ENCODE measurements around the gene SLC38A4. TPM values are rescaled to one million over a fixed set of nuclear protein-coding genes. Genes with fewer than 3 reads are reported as not detected.

The SLC38A4 gene
- total RNA-seq (2014; rRNA removed; shearing (Covaris generic); ENCODE audit: low replicate concordance): not detected in 2 replicates

- no peak for DNase-seq
- no peaks in the 10 kb centered on the region for H3K79me2 ChIP-seq (ENCODE audit: low read length)
- H3K9ac ChIP-seq (ENCODE audit: low read length): no peak within 1 kb of the TSS
- no peak within 1 kb of the TSS for H3K27ac ChIP-seq (ENCODE audit: low read length)
- H3K4me2 ChIP-seq (ENCODE audit: low read depth, low read length, poor library complexity, severe bottlenecking): no peak within 1 kb of the TSS
- H3K9me2 ChIP-seq (replicated peaks; ENCODE audit: insufficient read depth, low read length): no peaks in the 10 kb centered on the region
- H3K27me3 ChIP-seq (ENCODE audit: low read length): no peaks in the 10 kb centered on the region
- H3K9me3 ChIP-seq (ENCODE audit: low read length): no peaks in the 10 kb centered on the region
- H2AFZ ChIP-seq (ENCODE audit: low read length): no peak within 1 kb of the TSS
- no peaks in the 10 kb centered on the region for H4K20me1 ChIP-seq (ENCODE audit: insufficient read depth, low read depth, low read length)
- H3K4me1 ChIP-seq (ENCODE audit: low read length): no peaks in the 10 kb centered on the region
- no peak within 1 kb of the TSS for H3K4me3 ChIP-seq (ENCODE audit: low read length)
- H3K36me3 ChIP-seq (ENCODE audit: insufficient read depth, low read length): no peaks in the 10 kb centered on the region
These were observed at the start of gene SLC38A4 for GRCh38 chr12:46825591-46826414. TSS of gene SLC38A4 (minus strand) at chr12:46825997. CDS start at chr12:46793071, 32,926 bp downstream.

GRCh38 chr12:46875095-46875494 is 49.3 kb upstream of the SLC38A4 start:
- Histone ChIP-seq H2AFZ (ENCODE audit: low read length) (no peak overlapping the region), H3K9me3 (ENCODE audit: low read length) (no peaks in the 10 kb centered on the region), H3K4me3 (ENCODE audit: low read length) (no peak overlapping the region), H3K79me2 (ENCODE audit: low read length) (no peaks in the 10 kb centered on the region), H3K9ac (ENCODE audit: low read length) (no peak overlapping the region), H3K36me3 (ENCODE audit: insufficient read depth, low read length) (no peaks in the 10 kb centered on the region), H3K9me2 (replicated peaks; ENCODE audit: insufficient read depth, low read length) (no peaks in the 10 kb centered on the region), H3K27me3 (ENCODE audit: low read length) (no peaks in the 10 kb centered on the region), H4K20me1 (ENCODE audit: insufficient read depth, low read depth, low read length) (no peaks in the 10 kb centered on the region), H3K27ac (ENCODE audit: low read length) (no peak overlapping the region), H3K4me1 (ENCODE audit: low read length) (no peaks in the 10 kb centered on the region), H3K4me2 (ENCODE audit: low read depth, low read length, poor library complexity, severe bottlenecking) (no peak overlapping the region)
- DNase-seq: no peak

GRCh38 chr12:46874642-46875041 is 48.8 kb upstream of the SLC38A4 start:
- H3K4me3 ChIP-seq (ENCODE audit: low read length): no peak overlapping the region

GRCh38 chr12:46872135-46872534 is 46.3 kb upstream of the SLC38A4 start:
- Histone ChIP-seq H3K4me1 (ENCODE audit: low read length) (no peaks in the 10 kb centered on the region), H3K4me3 (ENCODE audit: low read length) (no peak overlapping the region), H3K27me3 (ENCODE audit: low read length) (no peaks in the 10 kb centered on the region), H3K9ac (ENCODE audit: low read length) (no peak overlapping the region), H4K20me1 (ENCODE audit: insufficient read depth, low read depth, low read length) (no peaks in the 10 kb centered on the region), H3K27ac (ENCODE audit: low read length) (no peak overlapping the region), H3K4me2 (ENCODE audit: low read depth, low read length, poor library complexity, severe bottlenecking) (no peak overlapping the region), H3K36me3 (ENCODE audit: insufficient read depth, low read length) (no peaks in the 10 kb centered on the region), H3K79me2 (ENCODE audit: low read length) (no peaks in the 10 kb centered on the region), H2AFZ (ENCODE audit: low read length) (no peak overlapping the region), H3K9me3 (ENCODE audit: low read length) (no peaks in the 10 kb centered on the region), H3K9me2 (replicated peaks; ENCODE audit: insufficient read depth, low read length) (no peaks in the 10 kb centered on the region)
- DNase-seq: no peak

More at GRCh38 chr12:46874642-46875041, 48.8 kb upstream of the SLC38A4 start:
- no peak overlapping the region for H3K9ac ChIP-seq (ENCODE audit: low read length)
- no peaks in the 10 kb centered on the region for H3K79me2 ChIP-seq (ENCODE audit: low read length)
- no peak overlapping the region for H2AFZ ChIP-seq (ENCODE audit: low read length)
- no peaks in the 10 kb centered on the region for H3K36me3 ChIP-seq (ENCODE audit: insufficient read depth, low read length)
- no peak overlapping the region for H3K4me2 ChIP-seq (ENCODE audit: low read depth, low read length, poor library complexity, severe bottlenecking)
- H3K9me2 ChIP-seq (replicated peaks; ENCODE audit: insufficient read depth, low read length): no peaks in the 10 kb centered on the region
- no peak overlapping the region for H3K27ac ChIP-seq (ENCODE audit: low read length)
- H3K27me3 ChIP-seq (ENCODE audit: low read length): no peaks in the 10 kb centered on the region
- H3K4me1 ChIP-seq (ENCODE audit: low read length): no peaks in the 10 kb centered on the region
- H4K20me1 ChIP-seq (ENCODE audit: insufficient read depth, low read depth, low read length): no peaks in the 10 kb centered on the region
- no peaks in the 10 kb centered on the region for H3K9me3 ChIP-seq (ENCODE audit: low read length)
- no peak for DNase-seq

- Histone ChIP-seq H3K9me2 (replicated peaks; ENCODE audit: insufficient read depth, low read length) (no peaks in the 10 kb centered on the region), H3K36me3 (ENCODE audit: insufficient read depth, low read length) (no peaks in the 10 kb centered on the region), H4K20me1 (ENCODE audit: insufficient read depth, low read depth, low read length) (no peaks in the 10 kb centered on the region), H3K9me3 (ENCODE audit: low read length) (no peaks in the 10 kb centered on the region), H3K9ac (ENCODE audit: low read length) (no peak overlapping the region), H3K4me3 (ENCODE audit: low read length) (no peak overlapping the region), H3K27me3 (ENCODE audit: low read length) (no peaks in the 10 kb centered on the region), H3K4me2 (ENCODE audit: low read depth, low read length, poor library complexity, severe bottlenecking) (no peak overlapping the region), H3K27ac (ENCODE audit: low read length) (no peak overlapping the region), H2AFZ (ENCODE audit: low read length) (no peak overlapping the region), H3K79me2 (ENCODE audit: low read length) (no peaks in the 10 kb centered on the region), H3K4me1 (ENCODE audit: low read length) (no peaks in the 10 kb centered on the region)
- DNase-seq: no peak
These were observed 39.5 kb upstream of the SLC38A4 start for GRCh38 chr12:46865311-46865710.

- H3K4me2 ChIP-seq (ENCODE audit: low read depth, low read length, poor library complexity, severe bottlenecking): no peak overlapping the region
- no peaks in the 10 kb centered on the region for H3K9me3 ChIP-seq (ENCODE audit: low read length)
- H3K27me3 ChIP-seq (ENCODE audit: low read length): no peaks in the 10 kb centered on the region
- no peak overlapping the region for H3K9ac ChIP-seq (ENCODE audit: low read length)
- H3K4me1 ChIP-seq (ENCODE audit: low read length): no peaks in the 10 kb centered on the region
- H3K79me2 ChIP-seq (ENCODE audit: low read length): no peaks in the 10 kb centered on the region
- H2AFZ ChIP-seq (ENCODE audit: low read length): no peak overlapping the region
- H3K4me3 ChIP-seq (ENCODE audit: low read length): no peak overlapping the region
- H3K27ac ChIP-seq (ENCODE audit: low read length): no peak overlapping the region
- no peak for DNase-seq
- H4K20me1 ChIP-seq (ENCODE audit: insufficient read depth, low read depth, low read length): no peaks in the 10 kb centered on the region
- H3K36me3 ChIP-seq (ENCODE audit: insufficient read depth, low read length): no peaks in the 10 kb centered on the region
- H3K9me2 ChIP-seq (replicated peaks; ENCODE audit: insufficient read depth, low read length): no peaks in the 10 kb centered on the region
These were observed 32.6 kb upstream of the SLC38A4 start for GRCh38 chr12:46858368-46858767.

GRCh38 chr12:46857486-46857885 is 31.7 kb upstream of the SLC38A4 start:
- Histone ChIP-seq H4K20me1 (ENCODE audit: insufficient read depth, low read depth, low read length) (no peaks in the 10 kb centered on the region), H3K79me2 (ENCODE audit: low read length) (no peaks in the 10 kb centered on the region), H3K4me2 (ENCODE audit: low read depth, low read length, poor library complexity, severe bottlenecking) (no peak overlapping the region), H3K4me1 (ENCODE audit: low read length) (no peaks in the 10 kb centered on the region), H2AFZ (ENCODE audit: low read length) (no peak overlapping the region), H3K4me3 (ENCODE audit: low read length) (no peak overlapping the region), H3K9ac (ENCODE audit: low read length) (no peak overlapping the region), H3K27ac (ENCODE audit: low read length) (no peak overlapping the region), H3K36me3 (ENCODE audit: insufficient read depth, low read length) (no peaks in the 10 kb centered on the region), H3K9me3 (ENCODE audit: low read length) (no peaks in the 10 kb centered on the region), H3K27me3 (ENCODE audit: low read length) (no peaks in the 10 kb centered on the region), H3K9me2 (replicated peaks; ENCODE audit: insufficient read depth, low read length) (no peaks in the 10 kb centered on the region)
- DNase-seq: no peak

- Histone ChIP-seq H3K9me3 (ENCODE audit: low read length) (no peaks in the 10 kb centered on the region), H3K36me3 (ENCODE audit: insufficient read depth, low read length) (no peaks in the 10 kb centered on the region), H3K27ac (ENCODE audit: low read length) (no peak overlapping the region), H3K4me1 (ENCODE audit: low read length) (no peaks in the 10 kb centered on the region), H3K27me3 (ENCODE audit: low read length) (no peaks in the 10 kb centered on the region), H3K9ac (ENCODE audit: low read length) (no peak overlapping the region), H2AFZ (ENCODE audit: low read length) (no peak overlapping the region), H3K79me2 (ENCODE audit: low read length) (no peaks in the 10 kb centered on the region), H3K4me2 (ENCODE audit: low read depth, low read length, poor library complexity, severe bottlenecking) (no peak overlapping the region), H4K20me1 (ENCODE audit: insufficient read depth, low read depth, low read length) (no peaks in the 10 kb centered on the region), H3K9me2 (replicated peaks; ENCODE audit: insufficient read depth, low read length) (no peaks in the 10 kb centered on the region), H3K4me3 (ENCODE audit: low read length) (no peak overlapping the region)
- no peak for DNase-seq
These were observed 30.0 kb upstream of the SLC38A4 start for GRCh38 chr12:46855760-46856159.
